Fibroblast of mammary gland (primary cell): ENCODE data around the gene EHBP1.

ENCODE experiments used
- DNase-seq: peaks from one replicate; pipeline ENCODE4 v3.0.0-alpha.2; 2010; ENCODE audit warnings: low read depth
- H3K4me3 ChIP-seq: 2 replicates; pipeline ENCODE4 v1.5.1; 2011; ENCODE audit warnings: low read depth, mild to moderate bottlenecking, low read length, moderate library complexity; ENCODE audit not compliant: control insufficient read depth
- CTCF ChIP-seq: conservative IDR thresholded peaks from 2 replicates; pipeline ENCODE4 v1.5.1; 2011; ENCODE audit warnings: low read depth, low read length, inconsistent platforms; ENCODE audit not compliant: control insufficient read depth, insufficient read depth

Gene EHBP1

DNA sequence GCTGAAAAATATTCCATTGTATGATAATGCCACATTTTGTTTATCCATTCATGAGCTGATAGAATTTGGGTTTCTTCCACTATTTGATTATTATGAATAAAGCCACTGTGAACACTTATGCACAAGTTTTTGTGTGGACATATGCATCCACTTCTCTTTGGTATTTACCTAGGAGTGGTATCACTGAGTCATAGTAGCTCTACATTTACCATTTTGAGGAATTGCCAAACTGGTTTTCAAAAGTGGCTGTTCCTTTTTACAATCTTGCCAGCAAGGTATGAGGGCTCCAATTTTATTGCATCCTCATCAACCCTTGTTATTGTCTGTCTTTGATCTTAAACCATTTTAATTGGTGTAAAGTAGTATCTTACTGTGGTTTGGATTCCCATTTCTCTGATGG, 13.3 kb upstream of the EHBP1 start:
- no peak for DNase-seq
- no peak overlapping the region for H3K4me3 ChIP-seq
- no peak for TF ChIP-seq CTCF

DNA sequence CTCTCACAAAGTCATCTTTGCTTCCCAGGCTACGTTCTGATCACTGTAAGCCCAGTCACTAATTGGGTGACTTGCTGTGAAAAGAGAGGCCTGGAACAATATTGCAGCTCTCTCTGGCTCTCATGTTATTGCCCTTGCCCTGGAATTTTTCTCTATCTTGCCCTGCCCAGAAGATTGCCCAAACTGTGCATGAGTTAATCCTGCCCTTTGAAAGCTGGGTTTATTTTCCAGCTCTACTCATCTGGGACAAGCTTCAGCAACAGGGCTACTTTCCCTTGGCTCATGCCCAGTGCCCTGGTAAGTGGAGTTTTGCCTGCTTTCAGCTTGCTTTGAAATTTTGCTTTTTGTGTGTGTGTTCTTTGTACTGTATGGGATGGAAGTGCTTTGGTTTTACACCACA, 6.9 kb upstream of the EHBP1 start:
- H3K4me3 ChIP-seq = no peak overlapping the region
- no peak for DNase-seq
- TF ChIP-seq CTCF = no peak

DNA sequence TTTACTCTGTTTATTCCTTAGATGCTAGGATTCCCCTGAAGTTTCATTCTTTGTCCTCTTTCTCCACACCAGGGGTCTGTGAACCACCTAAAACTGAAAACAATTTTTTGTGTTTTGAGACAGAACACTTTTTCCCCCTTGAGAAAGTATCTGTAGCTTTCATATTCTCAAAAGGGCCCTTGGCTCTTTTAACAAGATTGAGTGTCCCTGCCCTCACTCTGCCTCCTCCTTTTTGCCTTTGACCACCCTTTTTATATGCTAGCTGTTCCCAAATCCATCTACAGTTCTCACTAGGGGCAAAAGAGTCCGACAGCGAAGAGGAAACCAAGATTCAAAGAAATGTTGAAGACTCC, 883 bp upstream of the EHBP1 start:
- no peak for TF ChIP-seq CTCF
- no peak for DNase-seq
- peak overlapping the region; percentile 67 for H3K4me3 ChIP-seq

DNA sequence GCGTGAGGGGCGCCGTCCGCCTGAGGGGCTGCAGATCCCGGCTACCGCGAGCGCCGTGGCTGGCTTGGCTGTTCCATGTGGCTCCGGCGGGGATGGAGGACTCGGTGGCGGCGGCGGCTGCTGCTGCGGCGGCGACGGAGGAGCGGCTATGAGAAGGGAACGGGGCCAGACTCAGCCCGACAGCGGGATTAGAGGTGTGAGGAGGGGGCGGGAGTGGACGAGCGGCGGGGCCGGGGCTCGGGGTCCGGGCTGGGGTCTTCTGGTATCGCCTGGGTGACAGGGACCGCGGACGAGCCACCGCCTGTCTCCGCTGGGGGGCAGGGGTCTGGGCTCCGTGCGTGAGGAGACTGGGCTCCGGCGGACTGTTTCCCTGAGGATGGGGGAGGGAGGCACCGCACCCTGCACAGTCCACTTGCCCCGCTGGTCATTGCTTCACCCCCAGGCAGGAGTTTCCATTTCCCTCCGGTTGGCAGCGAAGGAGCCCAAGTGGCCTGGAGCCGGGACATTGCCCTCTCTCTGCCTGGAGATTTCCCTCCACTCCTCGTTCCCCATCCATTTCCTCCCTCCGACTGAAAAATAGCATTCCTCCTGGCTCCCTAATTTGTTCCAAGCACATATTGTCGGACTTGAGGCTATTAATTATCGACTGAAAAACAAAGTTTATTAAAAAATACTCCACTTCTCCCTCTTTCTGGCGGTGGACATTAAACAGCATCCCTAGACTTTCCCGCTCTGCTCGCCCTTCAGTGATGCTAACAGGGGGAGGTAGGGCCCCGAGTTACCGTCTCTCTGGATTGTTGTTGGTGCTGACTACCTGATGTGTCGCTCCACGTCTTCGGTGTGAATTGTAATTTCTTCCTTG, 577 bp downstream of the EHBP1 start:
- DNase-seq = peak; percentile 41
- peak; percentile 11 for TF ChIP-seq CTCF

GRCh38 chr2:62706721-62707521, 1.4 kb downstream of the EHBP1 start:
- TF ChIP-seq CTCF = no peak
- peak overlapping the region; percentile 85 for H3K4me3 ChIP-seq

More for the DNA sequence above, 577 bp downstream of the EHBP1 start:
- peak overlapping the region; percentile 85 for H3K4me3 ChIP-seq

GRCh38 chr2:62708751-62709150, 3.2 kb downstream of the EHBP1 start:
- no peak for DNase-seq
- H3K4me3 ChIP-seq = peak overlapping the region; percentile 85
- no peak for TF ChIP-seq CTCF

More at GRCh38 chr2:62706721-62707521, 1.4 kb downstream of the EHBP1 start:
- peak; percentile 6 for DNase-seq
